ENCODE data around the gene TTC8. TPM values are rescaled to one million over a fixed set of nuclear protein-coding genes. Genes with fewer than 3 reads are reported as not detected.

TTC8 gene
- total RNA-seq, 1 experiment from 2014 or later, result 9.2 TPM

DNA sequence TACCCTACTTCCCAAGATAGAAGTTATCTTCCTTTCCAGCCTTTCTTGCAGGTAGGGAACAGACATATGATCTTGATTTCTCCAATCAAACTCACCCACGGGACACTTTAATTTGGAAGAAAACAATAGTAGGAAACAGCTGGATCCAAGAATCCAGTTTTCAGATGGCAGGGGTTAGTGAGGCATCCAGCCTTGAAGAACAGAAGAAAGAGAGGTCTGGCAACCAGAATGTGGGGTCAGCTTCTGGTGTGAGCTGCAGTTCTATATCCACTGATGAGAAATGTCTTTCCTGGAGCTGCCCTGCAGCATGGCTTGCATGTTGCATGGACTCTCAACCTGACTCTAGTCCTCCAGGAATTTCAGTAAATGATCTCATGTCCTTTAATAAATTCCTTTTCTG lies 83.8 kb downstream of the TTC8 start:
- H3K9ac ChIP-seq (ENCODE audit: extremely low read depth, insufficient read length, low read length), result no peak overlapping the region
- H4K8ac ChIP-seq (replicated peaks; ENCODE audit: insufficient read length, low read depth, low read length), result no peak overlapping the region
- no peaks in the 10 kb centered on the region for H3K27me3 ChIP-seq (ENCODE audit: insufficient read depth, low read length)

More for the DNA sequence above, 83.8 kb downstream of the TTC8 start:
- H3K4me1 ChIP-seq (ENCODE audit: insufficient read depth, low read length), result no peaks in the 10 kb centered on the region
- no peak overlapping the region for H2BK5ac ChIP-seq (ENCODE audit: insufficient read length, low read length)
- H3T11ph ChIP-seq (ENCODE audit: low read length), result no peak overlapping the region
- H2AFZ ChIP-seq (ENCODE audit: low read length), result no peak overlapping the region
- H3K23me2 ChIP-seq (ENCODE audit: insufficient read length, low read depth, low read length, poor library complexity, severe bottlenecking), result no peaks in the 10 kb centered on the region
- no peak overlapping the region for H3K27ac ChIP-seq (ENCODE audit: insufficient read length, low read depth, low read length)
- H3K79me1 ChIP-seq (ENCODE audit: insufficient read depth, low read depth, low read length, poor library complexity, severe bottlenecking), result no peaks in the 10 kb centered on the region
- H3K27ac Mint-ChIP-seq, result no peak overlapping the region
- no peak overlapping the region for H3K23ac ChIP-seq (ENCODE audit: insufficient read length, low read depth, low read length)
- no peak overlapping the region for H3K18ac ChIP-seq (ENCODE audit: insufficient read length, low read depth, low read length)
- peaks cover 9% of the 10 kb centered on the region for H3K27me3 Mint-ChIP-seq (ENCODE audit: low read depth)
- DNase-seq, result no peak
- TF ChIP-seq, protein P1, sequence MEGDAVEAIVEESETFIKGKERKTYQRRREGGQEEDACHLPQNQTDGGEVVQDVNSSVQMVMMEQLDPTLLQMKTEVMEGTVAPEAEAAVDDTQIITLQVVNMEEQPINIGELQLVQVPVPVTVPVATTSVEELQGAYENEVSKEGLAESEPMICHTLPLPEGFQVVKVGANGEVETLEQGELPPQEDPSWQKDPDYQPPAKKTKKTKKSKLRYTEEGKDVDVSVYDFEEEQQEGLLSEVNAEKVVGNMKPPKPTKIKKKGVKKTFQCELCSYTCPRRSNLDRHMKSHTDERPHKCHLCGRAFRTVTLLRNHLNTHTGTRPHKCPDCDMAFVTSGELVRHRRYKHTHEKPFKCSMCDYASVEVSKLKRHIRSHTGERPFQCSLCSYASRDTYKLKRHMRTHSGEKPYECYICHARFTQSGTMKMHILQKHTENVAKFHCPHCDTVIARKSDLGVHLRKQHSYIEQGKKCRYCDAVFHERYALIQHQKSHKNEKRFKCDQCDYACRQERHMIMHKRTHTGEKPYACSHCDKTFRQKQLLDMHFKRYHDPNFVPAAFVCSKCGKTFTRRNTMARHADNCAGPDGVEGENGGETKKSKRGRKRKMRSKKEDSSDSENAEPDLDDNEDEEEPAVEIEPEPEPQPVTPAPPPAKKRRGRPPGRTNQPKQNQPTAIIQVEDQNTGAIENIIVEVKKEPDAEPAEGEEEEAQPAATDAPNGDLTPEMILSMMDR (conservative IDR thresholded peaks at IDR 0.05), result no peak
- no CpG with 5 or more reads among the region's 1 CpG for WGBS (ENCODE audit: extremely low coverage, insufficient read length, low lambda C conversion rate)
- H4K5ac ChIP-seq (ENCODE audit: insufficient read length, low read depth, low read length), result no peak overlapping the region
- H4K91ac ChIP-seq (ENCODE audit: insufficient read length, low read depth, low read length), result no peak overlapping the region
- no peaks in the 10 kb centered on the region for H3K79me2 ChIP-seq (ENCODE audit: insufficient read depth, low read length)
- H2BK15ac ChIP-seq (ENCODE audit: low read depth, low read length), result no peak overlapping the region
- H4K20me1 ChIP-seq (ENCODE audit: control insufficient read depth, insufficient read depth, insufficient read length), result no peaks in the 10 kb centered on the region
- no peak overlapping the region for H3K4me3 Mint-ChIP-seq
- no peak overlapping the region for H3K4ac ChIP-seq (ENCODE audit: low read depth, low read length)
- no peak overlapping the region for H2BK120ac ChIP-seq (ENCODE audit: low read depth, low read length, poor library complexity, severe bottlenecking)
- no peak overlapping the region for H3K56ac ChIP-seq (ENCODE audit: insufficient read length, low read depth, low read length)
- no peaks in the 10 kb centered on the region for H3K9me3 ChIP-seq (ENCODE audit: control insufficient read depth, low read depth, low read length)
- no peak overlapping the region for H3K4me2 ChIP-seq (ENCODE audit: insufficient read depth, insufficient read length, low read length)
- no peaks in the 10 kb centered on the region; a peak in 2 of 7 replicates for H3K36me3 Mint-ChIP-seq (ENCODE audit: insufficient read depth in 1 of 3, low read depth in 3 of 3)
- H2BK12ac ChIP-seq (ENCODE audit: insufficient read length, low read depth, low read length), result no peak overlapping the region
- no peak overlapping the region for H2BK20ac ChIP-seq (ENCODE audit: low read depth, low read length, poor library complexity, severe bottlenecking)
- H3K14ac ChIP-seq (ENCODE audit: insufficient read depth, low read length), result no peak overlapping the region
- H2AK5ac ChIP-seq (ENCODE audit: insufficient read length, low read length), result no peak overlapping the region
- H3K9me3 Mint-ChIP-seq, result peaks cover 6 to 8% of the 10 kb centered on the region in 2 experiments; a peak in 4 of 5 replicates
- no peaks in the 10 kb centered on the region for H3K4me1 Mint-ChIP-seq

Measured in H9 (cell line).